Left lung (tissue), 10 donors: ENCODE results near the gene LIMCH1. TPM values are rescaled to one million over a fixed set of nuclear protein-coding genes. Genes with fewer than 3 reads are reported as not detected.

Experiments
- ATAC-seq: fragments of 200-7000 bp; cut with Tn5 transposase; one replicate; pipeline ENCODE4 v1.9.1; 2020; ENCODE audit warnings: moderate library complexity
- DNase-seq, 4 donors: peaks; one replicate each; pipeline ENCODE4 v3.0.0-alpha.2; 2013 to 2020
- H3K27ac ChIP-seq, 2 donors: fragments of 200-600 bp; sonication (generic) in 1 of 2; one replicate each; pipeline versions ENCODE4 v1.5.0 to v1.8.0; 2020 to 2021
- H3K27me3 ChIP-seq, 2 donors: fragments of 200-600 bp; sonication (generic) in 1 of 2; one replicate each; pipeline versions ENCODE4 v1.5.0 to v1.8.0; 2020 to 2021
- H3K36me3 ChIP-seq, 2 donors: fragments of 200-600 bp; sonication (generic) in 1 of 2; one replicate each; pipeline versions ENCODE4 v1.5.0 to v1.8.0; 2020 to 2021
- H3K4me1 ChIP-seq, 2 donors: fragments of 200-600 bp; one replicate each; pipeline ENCODE4 v1.8.0; 2021
- H3K4me3 ChIP-seq, 2 donors: fragments of 200-600 bp; sonication (generic) in 1 of 2; one replicate each; pipeline versions ENCODE4 v1.5.0 to v1.8.0; 2020 to 2021; ENCODE audit warnings: mild to moderate bottlenecking in 1 of 2
- H3K9me3 ChIP-seq, 2 donors: fragments of 200-600 bp; sonication (generic) in 1 of 2; one replicate each; pipeline versions ENCODE4 v1.5.0 to v1.8.0; 2020 to 2021
- intact Hi-C, 2 donors: fragments of 100-400 bp; cut with DNase I; formaldehyde crosslinking; loops; one replicate each; pipeline versions ENCODE4 v1.11.2 to v1.14.2; 2022
- polyA plus RNA-seq, 6 donors: library from polyadenylated mRNA; unstranded; fragments of 120-200 nt; gene quantifications; one replicate each; pipeline ENCODE4 v1.2.1, GENCODE V29; 2013; ENCODE audit not compliant: insufficient read length in 6 of 6
- total RNA-seq, 2 donors: library from RNA; stranded (reverse); fragmentation: NEBNext Ultra II Directional; extraction: Animal tissue kit (Norgen Biotek cat#: 25700); gene quantifications; one replicate each; pipeline ENCODE4 v1.2.1, GENCODE V29; 2021
- TF ChIP-seq, protein P1 (sequence below), 2 donors: fragments of 200-600 bp; sonication (generic) in 1 of 2; IDR thresholded peaks; one replicate each; pipeline versions ENCODE4 v1.5.0 to v1.8.0; 2021; ENCODE audit warnings: antibody characterized with exemption in 2 of 2
- donor health status: DM: no; HTN: yes; CAD: no.
- donor health status: DM: no; HTN: no; CAD: no.

Gene LIMCH1
- total and polyA plus RNA-seq, 8 donors = 90.6 to 183 (median 113) TPM

DNA sequence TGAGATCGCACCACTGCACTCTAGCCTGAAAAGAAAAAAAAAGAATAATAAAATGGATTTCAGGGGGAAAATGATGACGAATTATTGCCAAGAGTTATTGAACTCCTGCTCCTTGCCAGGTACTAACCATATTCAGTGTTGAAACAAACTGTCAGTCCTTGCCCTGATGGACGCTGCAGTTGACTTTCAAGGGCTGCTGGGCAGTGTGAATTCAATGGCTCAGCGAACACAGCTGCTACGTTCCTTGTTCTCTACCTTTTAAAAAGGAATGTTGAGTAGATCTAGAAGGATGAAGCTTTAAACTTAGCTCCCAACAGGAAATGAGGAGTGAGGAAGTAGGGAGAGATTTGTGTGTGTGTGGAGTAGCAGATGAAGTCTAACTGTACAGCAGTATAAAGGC, 2.7 kb downstream of the LIMCH1 start:
- Histone ChIP-seq H3K27me3 (no peaks in the 10 kb centered on the region), H3K4me3 (no peak overlapping the region), H3K36me3 (no peaks in the 10 kb centered on the region), H3K9me3 (no peaks in the 10 kb centered on the region), H3K4me1 (peaks cover 6 to 17% of the 10 kb centered on the region in 2 donors), H3K27ac (peak overlapping the region in 1 of 2 donors; percentile 77)
- ATAC-seq (no peak), DNase-seq (no peak)
- TF ChIP-seq, protein P1, sequence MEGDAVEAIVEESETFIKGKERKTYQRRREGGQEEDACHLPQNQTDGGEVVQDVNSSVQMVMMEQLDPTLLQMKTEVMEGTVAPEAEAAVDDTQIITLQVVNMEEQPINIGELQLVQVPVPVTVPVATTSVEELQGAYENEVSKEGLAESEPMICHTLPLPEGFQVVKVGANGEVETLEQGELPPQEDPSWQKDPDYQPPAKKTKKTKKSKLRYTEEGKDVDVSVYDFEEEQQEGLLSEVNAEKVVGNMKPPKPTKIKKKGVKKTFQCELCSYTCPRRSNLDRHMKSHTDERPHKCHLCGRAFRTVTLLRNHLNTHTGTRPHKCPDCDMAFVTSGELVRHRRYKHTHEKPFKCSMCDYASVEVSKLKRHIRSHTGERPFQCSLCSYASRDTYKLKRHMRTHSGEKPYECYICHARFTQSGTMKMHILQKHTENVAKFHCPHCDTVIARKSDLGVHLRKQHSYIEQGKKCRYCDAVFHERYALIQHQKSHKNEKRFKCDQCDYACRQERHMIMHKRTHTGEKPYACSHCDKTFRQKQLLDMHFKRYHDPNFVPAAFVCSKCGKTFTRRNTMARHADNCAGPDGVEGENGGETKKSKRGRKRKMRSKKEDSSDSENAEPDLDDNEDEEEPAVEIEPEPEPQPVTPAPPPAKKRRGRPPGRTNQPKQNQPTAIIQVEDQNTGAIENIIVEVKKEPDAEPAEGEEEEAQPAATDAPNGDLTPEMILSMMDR (IDR thresholded peaks at IDR 0.05) = no peak
- intact Hi-C loops = no loop called here

DNA sequence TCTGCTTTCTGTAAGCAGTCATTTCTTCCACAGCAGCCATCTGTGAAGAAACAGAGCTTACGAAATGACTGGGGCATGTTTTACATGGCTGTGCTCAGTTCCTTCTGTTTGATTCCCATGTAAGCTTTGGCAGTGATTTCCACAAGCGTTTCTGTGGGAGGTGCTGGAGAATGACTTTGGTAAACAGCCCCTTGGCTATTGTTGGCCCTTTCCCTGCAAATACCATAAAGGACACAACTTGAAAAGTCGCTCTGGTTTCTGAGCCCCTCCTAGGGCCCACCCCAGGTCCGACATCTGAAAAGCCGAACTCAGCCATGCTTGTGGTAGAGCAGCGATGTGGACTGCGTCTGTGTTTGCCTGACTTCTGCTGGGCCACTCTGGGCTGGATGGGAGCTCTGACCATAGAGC, 3.7 kb downstream of the LIMCH1 start:
- TF ChIP-seq, protein P1 (IDR thresholded peaks at IDR 0.05) = no peak
- H3K36me3 ChIP-seq = no peaks in the 10 kb centered on the region
- intact Hi-C loops = no loop called here
- no peaks in the 10 kb centered on the region for H3K27me3 ChIP-seq
- H3K4me1 ChIP-seq = peaks cover 0 to 11% of the 10 kb centered on the region in 2 donors
- peak in 1 of 4 donors; percentile 64 for DNase-seq
- peak overlapping the region; percentile 31 to 77 for H3K27ac ChIP-seq
- peak; percentile 61 for ATAC-seq
- H3K4me3 ChIP-seq = no peak overlapping the region
- H3K9me3 ChIP-seq = no peaks in the 10 kb centered on the region

DNA sequence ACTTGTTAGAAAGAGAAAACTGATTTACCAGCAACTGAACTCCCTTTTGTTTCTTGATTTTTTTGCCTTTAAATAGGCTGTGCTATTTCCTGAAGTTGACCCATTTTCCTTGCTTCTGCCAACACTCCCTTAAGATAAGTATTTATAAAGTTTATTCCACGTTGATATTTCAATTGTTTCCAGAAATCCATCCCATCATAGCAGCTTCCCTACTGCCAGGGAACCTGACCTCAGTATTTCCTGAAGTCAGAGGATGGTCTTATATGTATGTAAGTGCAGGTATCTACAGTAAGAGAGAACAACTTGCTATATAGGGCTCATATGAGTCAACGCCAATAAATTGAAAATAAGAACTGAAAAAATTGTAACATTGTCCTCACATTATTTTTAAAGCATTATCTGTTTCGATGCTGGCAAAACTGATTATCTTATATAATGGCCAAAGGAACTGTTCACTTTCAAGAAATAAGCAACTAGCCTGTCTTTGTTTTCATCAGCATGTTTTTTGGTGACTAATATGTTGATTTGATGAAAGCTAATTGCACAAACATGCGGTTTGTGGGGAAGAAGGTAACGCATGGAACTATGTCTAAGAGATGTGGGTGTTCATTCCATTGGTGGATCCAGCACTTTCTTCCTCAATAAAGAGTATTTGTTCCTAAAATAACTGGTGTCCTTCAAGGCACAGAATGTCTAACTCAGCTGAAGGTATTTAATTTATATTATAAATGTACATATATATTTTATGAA, 4.7 kb downstream of the LIMCH1 start:
- H3K4me3 ChIP-seq = no peak overlapping the region
- H3K9me3 ChIP-seq = no peaks in the 10 kb centered on the region
- no peak for ATAC-seq
- intact Hi-C loops = no loop called here
- no peaks in the 10 kb centered on the region for H3K27me3 ChIP-seq
- no peaks in the 10 kb centered on the region for H3K36me3 ChIP-seq
- DNase-seq = no peak
- peaks cover 0 to 11% of the 10 kb centered on the region in 2 donors for H3K4me1 ChIP-seq
- TF ChIP-seq, protein P1 (IDR thresholded peaks at IDR 0.05) = no peak
- H3K27ac ChIP-seq = peak overlapping the region in 1 of 2 donors; percentile 77

DNA sequence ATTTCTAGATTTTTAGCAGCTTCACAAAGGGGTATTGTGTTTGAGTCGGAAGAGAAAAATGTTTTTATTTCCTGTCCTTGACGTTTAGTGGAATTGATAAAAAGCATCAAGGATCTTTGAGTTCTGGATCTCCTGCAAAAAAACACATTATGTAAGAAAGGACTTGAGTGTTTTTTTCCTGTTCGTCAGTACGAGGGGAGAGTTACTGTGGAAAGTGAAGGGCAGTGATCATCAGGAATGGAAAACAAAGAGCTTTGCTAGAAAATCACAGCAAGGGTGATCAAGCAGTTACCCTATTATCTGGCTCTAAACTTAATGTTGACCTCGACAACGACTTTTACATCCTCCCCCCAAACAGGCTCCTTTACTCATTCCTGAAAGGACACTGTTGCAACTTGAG, 7.3 kb downstream of the LIMCH1 start:
- Histone ChIP-seq H3K4me3 (no peak overlapping the region), H3K36me3 (no peaks in the 10 kb centered on the region), H3K27ac (no peak overlapping the region), H3K9me3 (no peaks in the 10 kb centered on the region), H3K4me1 (peaks cover under 1 to 23% of the 10 kb centered on the region in 2 donors), H3K27me3 (no peaks in the 10 kb centered on the region)
- no peak for ATAC-seq
- no peak for DNase-seq
- TF ChIP-seq, protein P1 (IDR thresholded peaks at IDR 0.05) = no peak
- intact Hi-C loops = no loop called here

DNA sequence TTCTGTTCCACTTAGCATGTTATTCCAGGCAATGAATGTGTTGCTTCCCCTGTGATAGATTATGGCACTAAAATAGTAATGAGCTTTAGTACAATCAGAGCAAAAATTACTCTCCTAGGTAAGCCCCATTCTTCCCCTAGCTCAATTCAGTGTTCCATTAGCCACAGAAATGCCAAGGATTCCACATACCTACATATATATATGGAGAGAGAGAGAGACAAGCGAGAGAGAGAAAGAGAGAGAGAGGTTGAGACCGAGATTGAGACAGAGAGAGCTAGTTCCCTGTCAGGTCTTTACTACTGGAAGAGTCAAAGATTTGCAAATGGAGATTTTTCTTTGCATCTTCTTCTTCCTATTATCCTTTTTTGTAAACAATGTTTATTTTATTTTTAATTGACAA, 8.7 kb downstream of the LIMCH1 start:
- H3K27ac ChIP-seq = no peak overlapping the region
- TF ChIP-seq, protein P1 (IDR thresholded peaks at IDR 0.05) = no peak
- no peaks in the 10 kb centered on the region for H3K9me3 ChIP-seq
- no peak overlapping the region for H3K4me3 ChIP-seq
- peaks cover 6 to 19% of the 10 kb centered on the region in 2 donors for H3K4me1 ChIP-seq
- DNase-seq (no peak), ATAC-seq (no peak)
- H3K27me3 ChIP-seq = no peaks in the 10 kb centered on the region
- intact Hi-C loops = no loop called here
- no peaks in the 10 kb centered on the region for H3K36me3 ChIP-seq
